ENCODE measurements around the gene DGKA. TPM values are rescaled to one million over a fixed set of nuclear protein-coding genes. Genes with fewer than 3 reads are reported as not detected.
"Not testable (repeated sequence)": the region's sequence is repeated elsewhere in the genome, so short reads cannot be mapped to it uniquely, and the experiment has no call there.

Gene DGKA
- total RNA-seq, result 10 to 100 TPM; 17.3 to 19.8 TPM
- long read RNA-seq, partial matches to known transcripts, result 2 of 10 reads
- long read RNA-seq, other reads (novel, unspliced or antisense), result 6 of 10 reads

DNA sequence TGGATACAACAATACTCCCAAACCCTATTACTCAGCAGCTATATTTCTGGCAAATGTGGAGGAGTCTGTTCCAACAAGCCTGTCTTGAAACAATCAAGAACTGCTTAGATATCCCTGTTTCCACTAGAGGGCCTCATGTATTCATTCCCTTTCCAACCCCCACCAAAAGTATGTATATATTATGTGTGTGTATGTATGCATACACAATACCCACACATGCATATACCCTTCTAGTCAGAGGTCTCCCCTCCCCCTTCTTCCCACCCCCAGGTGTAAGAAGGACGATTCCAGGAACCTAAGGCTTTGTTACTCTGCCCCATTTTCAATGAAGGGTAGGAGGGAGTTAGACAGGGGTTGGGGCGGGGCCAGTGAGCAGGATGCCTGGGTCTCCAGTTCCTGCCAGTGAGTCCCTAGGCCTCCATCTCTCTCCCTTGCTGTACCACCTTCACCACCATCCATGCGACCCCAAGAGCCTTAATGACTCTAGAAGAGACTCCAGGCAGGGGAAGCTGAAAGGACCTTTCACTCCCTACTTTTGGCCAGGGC is at the start of gene DGKA:
DGKA (plus strand) TSS at position 392 of the 546 bp plus-strand sequence. CDS start 5,342 bp downstream, outside the sequence.
- ATAC-seq (peak in 1 of 2 donors; percentile 22), DNase-seq (peak; percentile 42)
- intact Hi-C loops (cut with DNase I), result loop anchor here (5.0 to 10.0 kb wide), 2 partner anchors 36 to 186 kb away; partner anchors contain the start of genes CDK2 (in 1 of the 2), GDF11 (in 1 of the 2) and PMEL (in 1 of the 2)

DNA sequence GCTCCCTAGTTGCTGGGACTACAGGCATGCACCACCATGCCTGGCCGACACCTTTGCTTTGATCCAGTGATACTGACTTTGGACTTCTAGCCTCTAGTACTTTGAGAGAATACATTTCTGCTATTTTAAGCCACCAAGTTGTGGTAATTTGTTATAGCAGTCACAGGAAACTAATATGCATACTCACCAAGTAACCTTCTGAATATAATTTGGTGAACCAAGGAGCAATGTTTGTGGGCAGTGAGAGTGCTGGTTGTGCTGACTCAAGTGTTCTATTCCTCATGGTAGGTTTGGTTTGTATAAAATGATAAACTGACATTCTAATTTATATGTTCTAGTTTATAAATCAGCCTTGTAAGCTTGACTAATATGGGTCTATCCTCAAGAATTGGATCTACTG is 45.8 kb upstream of the DGKA start:
- intact Hi-C loops (cut with DNase I), result no loop called here
- ATAC-seq (no peak), DNase-seq (no peak)

DNA sequence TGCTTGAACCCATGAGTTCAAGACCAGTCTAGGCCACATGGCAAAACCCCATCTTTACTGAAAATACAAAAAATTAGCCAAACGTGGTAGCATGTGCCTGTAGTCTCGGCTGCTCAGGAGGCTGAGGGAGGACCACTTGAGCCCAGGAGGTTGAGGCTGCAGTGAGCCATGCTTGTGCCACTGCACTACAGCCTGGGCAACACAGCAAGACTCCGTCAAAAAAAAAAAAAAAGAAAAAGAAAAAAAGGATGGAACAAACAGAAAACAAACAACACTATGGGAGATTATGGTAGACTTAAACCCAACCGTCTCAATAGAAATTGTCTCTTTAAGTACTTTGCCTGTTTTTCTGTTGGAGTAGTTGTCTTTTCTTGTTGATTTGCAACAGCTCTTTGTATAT is 39.7 kb upstream of the DGKA start:
- intact Hi-C loops (cut with DNase I), result no loop called here
- DNase-seq (no peak), ATAC-seq (no peak)

DNA sequence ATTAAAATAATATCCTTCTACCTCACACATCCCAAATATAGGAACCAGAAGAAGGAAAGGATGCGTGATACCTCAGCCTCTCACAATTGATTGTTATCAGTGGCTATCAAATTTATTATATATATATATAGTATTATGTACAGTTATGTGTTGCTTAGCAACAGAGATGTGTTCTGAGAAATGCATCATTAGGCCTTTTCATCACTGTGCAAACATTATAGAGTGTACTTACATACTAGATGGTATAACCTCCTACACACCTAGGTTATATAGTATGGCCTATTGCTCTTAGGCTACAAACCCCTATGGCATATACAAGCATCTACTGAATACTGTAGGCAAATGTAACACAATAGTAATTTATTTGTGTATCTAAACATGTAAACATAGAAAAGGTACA is 37.2 kb upstream of the DGKA start:
- no peak for DNase-seq
- intact Hi-C loops (cut with DNase I), result no loop called here
- no peak for ATAC-seq

DNA sequence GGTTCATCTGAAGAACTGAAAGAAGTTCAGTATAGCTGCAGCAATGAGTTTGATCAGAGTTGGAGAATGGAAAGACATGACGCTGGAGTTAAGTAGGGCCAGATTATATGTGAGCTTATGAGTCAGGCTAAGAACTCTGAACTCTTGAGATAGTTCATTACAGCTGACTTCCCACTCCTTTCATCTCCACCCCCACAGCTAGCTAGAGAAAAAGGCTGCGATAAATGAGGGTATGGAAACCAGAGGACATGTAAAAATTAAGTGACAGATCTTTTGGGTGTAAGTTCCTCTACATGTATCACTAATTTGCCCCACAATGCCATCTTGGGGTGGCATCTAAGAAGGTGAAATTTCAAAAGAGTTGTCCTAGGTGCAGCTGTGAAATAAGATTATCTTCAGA is 31.9 kb upstream of the DGKA start:
- DNase-seq (no peak), ATAC-seq (peak in 1 of 2 donors; percentile 23)
- intact Hi-C loops (cut with DNase I), result no loop called here

GRCh38 chr12:55901881-55902490 is 29.0 kb upstream of the DGKA start:
- intact Hi-C loops (cut with DNase I), result no loop called here
- no peak for DNase-seq
- ATAC-seq, result no peak

DNA sequence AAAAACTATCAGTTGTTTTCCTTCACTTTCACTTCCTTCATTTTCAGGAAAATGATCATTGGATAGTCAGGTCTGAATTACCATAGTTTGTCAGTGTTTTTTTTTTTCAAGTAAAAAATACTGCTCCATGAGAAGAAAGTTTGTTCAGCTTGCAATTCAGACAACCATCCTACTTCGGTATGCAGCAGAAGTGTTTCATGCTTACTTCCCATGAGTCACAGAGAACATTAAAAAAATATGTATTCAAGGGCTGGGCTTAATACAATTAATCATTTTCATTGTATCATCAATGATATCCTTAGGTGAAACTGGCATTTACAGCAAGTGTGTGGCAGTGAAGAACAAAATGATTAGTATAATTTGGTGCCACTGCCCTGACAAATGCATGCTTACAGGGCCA is 24.9 kb upstream of the DGKA start:
- no peak for DNase-seq
- intact Hi-C loops (cut with DNase I), result no loop called here
- no peak for ATAC-seq

GRCh38 chr12:55908726-55909512 is 22.0 kb upstream of the DGKA start:
- intact Hi-C loops (cut with DNase I), result no loop called here
- ATAC-seq, result peak in 1 of 2 donors; percentile 51

DNA sequence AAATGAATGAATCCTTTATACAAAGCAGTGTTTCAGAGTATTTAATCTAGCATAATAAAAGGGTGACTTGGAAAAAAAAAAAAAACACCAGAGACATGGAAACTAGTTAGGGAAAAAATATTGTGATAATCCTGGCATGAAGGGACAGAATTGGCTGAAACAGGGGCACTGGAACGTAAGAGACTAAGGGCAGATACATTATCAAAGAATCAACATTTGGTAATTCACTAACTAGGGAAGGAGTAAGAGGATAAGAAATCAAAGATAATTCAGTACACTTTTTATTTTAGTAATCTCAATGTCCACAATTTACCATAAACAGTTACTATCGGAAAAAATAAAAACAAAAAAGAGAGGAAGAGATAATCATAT is 21.5 kb upstream of the DGKA start:
- ATAC-seq (no peak), DNase-seq (no peak)
- intact Hi-C loops (cut with DNase I), result no loop called here

More at GRCh38 chr12:55908726-55909512, 22.0 kb upstream of the DGKA start:
- DNase-seq, result no peak

- intact Hi-C loops (cut with DNase I), result no loop called here
- no peak for DNase-seq
- ATAC-seq, result no peak
Measured at GRCh38 chr12:55912908-55913307, 18.1 kb upstream of the DGKA start.

DNA sequence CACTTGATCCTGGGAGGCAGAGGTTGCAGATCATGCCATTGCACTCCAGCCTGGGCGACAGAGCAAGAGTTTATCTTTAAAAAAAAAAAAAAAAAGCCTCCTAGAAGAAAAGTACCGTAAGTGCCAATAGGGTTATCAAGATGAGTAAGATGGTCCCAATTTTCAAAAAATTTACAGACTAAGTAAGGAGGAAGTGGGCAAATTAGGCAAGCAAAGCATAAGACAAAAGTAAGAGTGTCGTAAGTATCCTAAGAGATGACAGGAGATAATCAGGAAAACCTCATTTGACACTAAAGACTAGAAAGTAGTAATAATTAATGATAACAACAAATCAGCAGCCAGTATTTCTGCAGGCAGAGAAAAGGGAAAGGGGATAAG is 15.5 kb upstream of the DGKA start:
- no peak for ATAC-seq
- DNase-seq, result no peak

GRCh38 chr12:55919032-55919431 is 11.9 kb upstream of the DGKA start:
- intact Hi-C loops (cut with DNase I); ATAC-seq; DNase-seq: not testable (repeated sequence)

More for the DNA sequence above, 15.5 kb upstream of the DGKA start:
- intact Hi-C loops (cut with DNase I), result no loop called here

GRCh38 chr12:55922126-55922525 is 8.8 kb upstream of the DGKA start:
- no peak for DNase-seq
- ATAC-seq, result no peak
- intact Hi-C loops (cut with DNase I), result no loop called here

GRCh38 chr12:55923648-55924047 is 7.3 kb upstream of the DGKA start:
- DNase-seq; ATAC-seq; intact Hi-C loops (cut with DNase I): not testable (repeated sequence)

- DNase-seq (no peak), ATAC-seq (no peak)
- intact Hi-C loops (cut with DNase I), result loop anchor here in 1 of 2 donors (5.0 kb wide), 1 partner anchor 93 kb away; no protein-coding TSS in a partner anchor
Measured at GRCh38 chr12:55925371-55925770, 5.6 kb upstream of the DGKA start.

GRCh38 chr12:55925870-55926737 is 4.9 kb upstream of the DGKA start:
- DNase-seq, result no peak
- intact Hi-C loops (cut with DNase I), result loop anchor here in 1 of 2 donors (5.0 kb wide), 1 partner anchor 94 kb away; no protein-coding TSS in a partner anchor
- no peak for ATAC-seq

DNA sequence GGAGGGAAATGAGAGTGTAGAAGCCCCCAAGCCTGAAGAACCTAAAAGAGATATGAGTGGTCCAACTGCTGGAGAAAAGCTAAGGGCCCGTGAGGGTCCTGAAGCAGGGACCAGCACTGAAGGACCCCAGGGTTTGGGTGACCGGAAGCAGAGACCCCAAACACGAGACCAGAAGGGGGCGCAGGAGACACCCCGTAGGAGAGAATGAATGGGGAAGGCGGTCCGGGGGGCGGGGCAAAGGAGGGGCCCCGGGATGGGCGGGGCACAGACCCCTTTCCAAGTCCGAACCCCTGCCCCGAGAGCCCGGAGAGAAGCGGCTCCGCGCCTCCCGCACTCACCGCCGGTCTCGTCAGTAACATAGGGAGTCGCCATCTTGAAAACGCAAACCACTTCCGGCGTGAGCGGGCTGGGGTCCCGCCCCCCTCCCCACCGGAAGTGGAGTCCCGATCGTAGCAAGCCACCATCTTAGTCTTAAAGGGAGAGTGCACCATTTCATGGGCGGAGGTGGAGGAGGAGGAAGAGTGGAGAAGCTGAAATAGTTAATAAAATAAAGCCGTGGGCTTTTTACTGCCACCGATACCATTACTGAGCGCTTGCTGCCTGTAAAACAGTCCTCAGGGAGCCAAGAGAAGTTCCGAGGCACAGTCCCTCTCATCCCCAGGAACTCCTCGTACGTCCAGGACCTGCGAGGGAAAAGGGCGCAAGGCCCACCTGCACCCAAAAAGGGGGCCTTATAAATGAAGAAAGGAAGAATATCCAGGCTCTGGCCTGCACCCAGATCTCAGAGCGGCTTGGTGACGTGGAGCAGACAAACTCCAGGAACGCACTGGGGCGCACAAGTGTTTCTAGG is 4.0 kb upstream of the DGKA start:
- DNase-seq (peak; percentile 89), ATAC-seq (peak; percentile 87 to 89)
- intact Hi-C loops (cut with DNase I), result loop anchor here in 1 of 2 donors (5.0 kb wide), 1 partner anchor 95 kb away; no protein-coding TSS in a partner anchor

All from left cardiac atrium (tissue), 4 donors.